Pons (tissue), 1 donor: ENCODE data around the gene CADPS.

Experiments
- DNase-seq: peaks from one replicate; pipeline ENCODE4 v3.0.0-alpha.2; 2016; ENCODE audit warnings: low spot score

Gene CADPS

GRCh38 chr3:62874711-62875557 is at the start of gene CADPS:
CADPS (minus strand) TSS chr3:62875416; CDS start chr3:62875029, 387 bp downstream.
- peak; percentile 24 for DNase-seq

- DNase-seq: no peak
Observed at GRCh38 chr3:62923066-62923465, 47.9 kb upstream of the CADPS start.

- DNase-seq: no peak
Observed at GRCh38 chr3:62922326-62922725, 47.1 kb upstream of the CADPS start.

- no peak for DNase-seq
Observed at GRCh38 chr3:62920466-62920784, 45.2 kb upstream of the CADPS start.

GRCh38 chr3:62919784-62920465 is 44.7 kb upstream of the CADPS start:
- DNase-seq: no peak

GRCh38 chr3:62918777-62919176 is 43.6 kb upstream of the CADPS start:
- no peak for DNase-seq

- DNase-seq: no peak
Observed at GRCh38 chr3:62918131-62918530, 42.9 kb upstream of the CADPS start.

GRCh38 chr3:62911526-62911925 is 36.3 kb upstream of the CADPS start:
- DNase-seq: no peak

- DNase-seq: no peak
Observed at GRCh38 chr3:62905331-62905730, 30.1 kb upstream of the CADPS start.

- no peak for DNase-seq
Observed at GRCh38 chr3:62898530-62899496, 23.6 kb upstream of the CADPS start.

GRCh38 chr3:62895901-62896300 is 20.7 kb upstream of the CADPS start:
- no peak for DNase-seq

GRCh38 chr3:62892951-62893350 is 17.7 kb upstream of the CADPS start:
- DNase-seq: no peak

- no peak for DNase-seq
Observed at GRCh38 chr3:62892045-62892444, 16.8 kb upstream of the CADPS start.

- no peak for DNase-seq
Observed at GRCh38 chr3:62888778-62889177, 13.6 kb upstream of the CADPS start.

GRCh38 chr3:62888180-62888579 is 13.0 kb upstream of the CADPS start:
- no peak for DNase-seq

- DNase-seq: no peak
Observed at GRCh38 chr3:62885136-62885535, 9.9 kb upstream of the CADPS start.

GRCh38 chr3:62884096-62884870 is 9.1 kb upstream of the CADPS start:
- no peak for DNase-seq

- no peak for DNase-seq
Observed at GRCh38 chr3:62882676-62883200, 7.5 kb upstream of the CADPS start.

GRCh38 chr3:62876064-62876463 is 848 bp upstream of the CADPS start:
- no peak for DNase-seq

- no peak for DNase-seq
Observed at GRCh38 chr3:62875558-62876002, 364 bp upstream of the CADPS start.
